Measurements from ENCODE around the gene SAPCD2. TPM values are rescaled to one million over a fixed set of nuclear protein-coding genes. Genes with fewer than 3 reads are reported as not detected.

The SAPCD2 gene
- total RNA-seq, 4 donors from 2014 or later = 0.16 to 0.24 (median 0.17) TPM; not detected in 1

DNA sequence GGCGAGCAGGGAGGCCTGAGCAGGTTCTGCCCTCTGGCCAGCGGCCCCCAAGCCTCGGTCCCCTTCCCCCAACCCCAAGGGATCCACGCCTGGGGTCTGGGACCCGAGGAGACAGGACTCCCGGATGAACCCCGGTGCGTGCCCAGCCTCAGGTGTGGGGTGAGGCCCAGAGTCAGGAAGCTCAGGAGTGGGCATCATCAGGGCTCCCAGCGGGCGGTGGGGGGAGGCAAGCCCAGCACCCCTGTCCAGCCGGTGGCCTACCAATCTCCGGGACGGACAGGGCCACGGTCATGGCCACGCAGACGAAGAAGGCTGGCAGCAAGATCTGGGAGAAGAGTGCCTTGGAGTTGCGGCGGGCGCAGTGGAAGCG lies 56.8 kb downstream of the SAPCD2 start:
- H3K36me3 ChIP-seq = peaks cover 0 to 62% of the 10 kb centered on the region in 2 donors
- intact Hi-C loops (cut with DNase I; ENCODE audit: low total_unique reads) = no loop called here
- TF ChIP-seq, protein P1, sequence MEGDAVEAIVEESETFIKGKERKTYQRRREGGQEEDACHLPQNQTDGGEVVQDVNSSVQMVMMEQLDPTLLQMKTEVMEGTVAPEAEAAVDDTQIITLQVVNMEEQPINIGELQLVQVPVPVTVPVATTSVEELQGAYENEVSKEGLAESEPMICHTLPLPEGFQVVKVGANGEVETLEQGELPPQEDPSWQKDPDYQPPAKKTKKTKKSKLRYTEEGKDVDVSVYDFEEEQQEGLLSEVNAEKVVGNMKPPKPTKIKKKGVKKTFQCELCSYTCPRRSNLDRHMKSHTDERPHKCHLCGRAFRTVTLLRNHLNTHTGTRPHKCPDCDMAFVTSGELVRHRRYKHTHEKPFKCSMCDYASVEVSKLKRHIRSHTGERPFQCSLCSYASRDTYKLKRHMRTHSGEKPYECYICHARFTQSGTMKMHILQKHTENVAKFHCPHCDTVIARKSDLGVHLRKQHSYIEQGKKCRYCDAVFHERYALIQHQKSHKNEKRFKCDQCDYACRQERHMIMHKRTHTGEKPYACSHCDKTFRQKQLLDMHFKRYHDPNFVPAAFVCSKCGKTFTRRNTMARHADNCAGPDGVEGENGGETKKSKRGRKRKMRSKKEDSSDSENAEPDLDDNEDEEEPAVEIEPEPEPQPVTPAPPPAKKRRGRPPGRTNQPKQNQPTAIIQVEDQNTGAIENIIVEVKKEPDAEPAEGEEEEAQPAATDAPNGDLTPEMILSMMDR (IDR thresholded peaks at IDR 0.05 in 4 of 5, conservative IDR thresholded peaks at IDR 0.05 in 1 of 5) = no peak
- no peak for TF ChIP-seq POLR2A (IDR thresholded peaks at IDR 0.05)

DNA sequence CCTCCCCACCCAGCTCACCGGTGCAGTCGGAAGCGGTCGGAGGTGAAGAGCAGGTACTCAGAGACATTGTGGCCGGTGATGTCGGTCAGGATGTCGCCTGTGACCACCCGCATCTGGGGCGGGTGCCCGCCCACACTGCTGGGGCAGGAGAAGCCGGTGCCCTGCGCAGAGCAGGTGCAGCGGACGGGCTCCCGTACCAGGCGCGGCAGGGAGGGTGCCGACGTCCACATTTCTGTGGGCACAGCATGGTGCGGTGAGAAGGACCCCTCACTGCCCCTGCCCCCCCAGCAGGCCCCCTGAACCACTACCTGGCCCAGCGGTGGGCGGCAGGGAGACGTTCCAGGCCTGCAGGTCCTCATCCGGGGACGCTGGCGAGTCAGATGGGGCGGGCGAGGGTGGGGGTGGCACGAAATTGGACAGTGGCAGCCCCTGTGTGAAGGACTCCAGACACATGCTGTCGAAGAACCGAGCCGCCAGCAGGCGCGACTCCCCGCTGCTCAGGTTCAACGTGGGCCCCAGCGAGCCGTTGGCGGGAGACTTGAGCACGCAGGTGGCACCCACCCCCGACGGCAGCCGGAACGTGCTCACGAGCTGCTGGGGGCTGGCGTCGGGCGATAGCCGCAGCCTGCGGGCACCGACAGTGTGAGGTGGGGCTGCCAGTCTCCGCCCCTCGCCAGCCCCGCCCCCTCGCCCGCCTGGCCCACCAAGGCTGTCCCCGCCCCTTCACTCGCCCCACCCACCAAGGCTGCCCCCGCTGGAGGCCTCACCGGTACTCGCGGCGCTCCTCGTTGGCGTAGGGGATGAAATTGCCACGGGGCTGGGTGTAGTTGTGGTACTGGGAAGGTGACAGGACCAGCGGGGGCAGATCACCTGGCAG lies 57.4 kb downstream of the SAPCD2 start:
- intact Hi-C loops (cut with DNase I; ENCODE audit: low total_unique reads) = no loop called here
- Histone ChIP-seq H3K4me1 (no peaks in the 10 kb centered on the region), H3K4me3 (no peak overlapping the region), H3K9me3 (no peaks in the 10 kb centered on the region), H3K36me3 (peaks cover 0 to 62% of the 10 kb centered on the region in 2 donors), H3K27me3 (no peaks in the 10 kb centered on the region), H3K27ac (no peak overlapping the region)
- TF ChIP-seq, protein P1 (IDR thresholded peaks at IDR 0.05 in 4 of 5, conservative IDR thresholded peaks at IDR 0.05 in 1 of 5) = no peak
- no peak for TF ChIP-seq POLR2A (IDR thresholded peaks at IDR 0.05)
- DNase-seq (no peak), ATAC-seq (no peak)
- in situ Hi-C loops (cut with MboI; ENCODE audit: low sequenced_read_pairs in 4 of 4) = no loop called here

More for the DNA sequence above, 56.8 kb downstream of the SAPCD2 start:
- no peaks in the 10 kb centered on the region for H3K4me1 ChIP-seq
- H3K4me3 ChIP-seq = no peak overlapping the region
- no peaks in the 10 kb centered on the region for H3K9me3 ChIP-seq
- no peak overlapping the region for H3K27ac ChIP-seq
- no peaks in the 10 kb centered on the region for H3K27me3 ChIP-seq
- DNase-seq = no peak
- in situ Hi-C loops (cut with MboI; ENCODE audit: low sequenced_read_pairs in 4 of 4) = no loop called here
- no peak for ATAC-seq

Other genes starting within 250 kb of the SAPCD2 start
- 1 to 10 TPM; 1.3 to 2.1 (median 1.6) TPM for gene AJM1, start 228.1 kb downstream of the SAPCD2 start, total RNA-seq
- 100 to 1,000 TPM in 3 of 4 donors, 10 to 100 TPM in 1; 98.8 to 204 (median 152) TPM for gene PHPT1, start 221.1 kb downstream of the SAPCD2 start, total RNA-seq
- 1 to 10 TPM in 3 of 4 donors, under 1 TPM in 1; 0.95 to 2.3 (median 1.7) TPM for gene MAMDC4, start 218.2 kb downstream of the SAPCD2 start, total RNA-seq
- gene EDF1, start 204.2 kb downstream of the SAPCD2 start, total RNA-seq = 100 to 1,000 TPM; 285 to 440 (median 334) TPM
- gene TRAF2, start 184.0 kb downstream of the SAPCD2 start, total RNA-seq = 1 to 10 TPM; 3.5 to 6.6 (median 4.8) TPM
- 100 to 1,000 TPM; 329 to 469 (median 435) TPM for gene FBXW5, start 125.8 kb downstream of the SAPCD2 start, total RNA-seq
- gene C8G, start 125.3 kb downstream of the SAPCD2 start, total RNA-seq = 1 to 10 TPM in 2 of 4 donors, not detected in 2; 1.7 to 5.2 TPM
- gene LCN12, start 118.3 kb downstream of the SAPCD2 start, total RNA-seq = not detected
- gene PTGDS, start 93.1 kb downstream of the SAPCD2 start, total RNA-seq = 10 to 100 TPM in 3 of 4 donors, 1 to 10 TPM in 1; 2.3 to 35.2 (median 27.0) TPM
- gene LCNL1, start 87.6 kb downstream of the SAPCD2 start, total RNA-seq = under 1 TPM in 1 of 4 donors, not detected in 3; 0.10 TPM
- gene PAXX, start 78.1 kb downstream of the SAPCD2 start, total RNA-seq = 10 to 100 TPM; 10.8 to 15.6 (median 14.6) TPM
- gene CLIC3, start 74.0 kb downstream of the SAPCD2 start, total RNA-seq = under 1 TPM in 1 of 4 donors, not detected in 3; 0.36 TPM
- gene ABCA2, start 42.3 kb downstream of the SAPCD2 start, total RNA-seq = 10 to 100 TPM; 14.1 to 20.0 (median 16.7) TPM
- gene FUT7, start 38.5 kb downstream of the SAPCD2 start, total RNA-seq = not detected
- 10 to 100 TPM; 11.3 to 22.3 (median 19.0) TPM for gene NPDC1, start 24.4 kb downstream of the SAPCD2 start, total RNA-seq
- under 1 TPM in 2 of 4 donors, not detected in 2; 0.22 to 0.55 TPM for gene ENTPD2, start 16.5 kb downstream of the SAPCD2 start, total RNA-seq
- gene UAP1L1, start 7.0 kb upstream of the SAPCD2 start, total RNA-seq = 1 to 10 TPM in 2 of 4 donors, under 1 TPM in 2; 0.49 to 2.5 (median 1.5) TPM
- gene MAN1B1, start 16.4 kb upstream of the SAPCD2 start, total RNA-seq = 10 to 100 TPM; 15.9 to 31.9 (median 21.1) TPM
- 10 to 100 TPM; 36.9 to 63.1 (median 55.9) TPM for gene DPP7, start 44.2 kb upstream of the SAPCD2 start, total RNA-seq
- not detected for gene GRIN1, start 68.6 kb upstream of the SAPCD2 start, total RNA-seq
- gene LRRC26, start 99.5 kb upstream of the SAPCD2 start, total RNA-seq = not detected
- gene TMEM210, start 101.5 kb upstream of the SAPCD2 start, total RNA-seq = not detected
- gene ANAPC2, start 118.0 kb upstream of the SAPCD2 start, total RNA-seq = 10 to 100 TPM; 10.2 to 12.4 (median 10.8) TPM
- gene SSNA1, start 118.1 kb upstream of the SAPCD2 start, total RNA-seq = 100 to 1,000 TPM in 2 of 4 donors, 10 to 100 TPM in 2; 73.3 to 164 (median 94.4) TPM
- gene TPRN, start 130.2 kb upstream of the SAPCD2 start, total RNA-seq = 10 to 100 TPM in 1 of 4 donors, 1 to 10 TPM in 3; 3.4 to 10.2 (median 6.3) TPM
- gene TMEM203, start 135.1 kb upstream of the SAPCD2 start, total RNA-seq = 10 to 100 TPM; 24.7 to 45.9 (median 32.0) TPM
- 1 to 10 TPM; 2.4 to 5.0 (median 4.1) TPM for gene NDOR1, start 135.1 kb upstream of the SAPCD2 start, total RNA-seq
- gene RNF208, start 151.7 kb upstream of the SAPCD2 start, total RNA-seq = 1 to 10 TPM; 1.1 to 6.5 (median 1.5) TPM
- gene CYSRT1, start 154.6 kb upstream of the SAPCD2 start, total RNA-seq = under 1 TPM in 1 of 4 donors, not detected in 3; 0.42 TPM
- gene RNF224, start 156.9 kb upstream of the SAPCD2 start, total RNA-seq = not detected
- gene SLC34A3, start 160.3 kb upstream of the SAPCD2 start, total RNA-seq = not detected
- gene TUBB4B, start 170.7 kb upstream of the SAPCD2 start, total RNA-seq = 100 to 1,000 TPM; 222 to 495 (median 363) TPM
- gene STPG3, start 180.7 kb upstream of the SAPCD2 start, total RNA-seq = not detected
- 10 to 100 TPM; 21.6 to 61.5 (median 39.4) TPM for gene NELFB, start 184.8 kb upstream of the SAPCD2 start, total RNA-seq
- gene TOR4A, start 207.2 kb upstream of the SAPCD2 start, total RNA-seq = 1 to 10 TPM; 1.2 to 2.8 (median 1.7) TPM
- 1 to 10 TPM; 1.9 to 5.4 (median 3.4) TPM for gene NRARP, start 231.7 kb upstream of the SAPCD2 start, total RNA-seq

Data from gastrocnemius medialis (tissue), 4 donors.